NCI-H1105 treated with DMSO at 0.1 percent for 48 hours (cell line): Measurements from ENCODE around the gene TGFB1I1.
"Not testable (repeated sequence)": the region's sequence is repeated elsewhere in the genome, so short reads cannot be mapped to it uniquely, and the experiment has no call there.

ENCODE experiments used
- DNase-seq: peaks from one replicate; lab custom pipeline; 2025; lab: John Stamatoyannopoulos, UW

Gene TGFB1I1

GRCh38 chr16:31471241-31471874, 594 bp upstream of the TGFB1I1 start:
- DNase-seq: no peak

DNA sequence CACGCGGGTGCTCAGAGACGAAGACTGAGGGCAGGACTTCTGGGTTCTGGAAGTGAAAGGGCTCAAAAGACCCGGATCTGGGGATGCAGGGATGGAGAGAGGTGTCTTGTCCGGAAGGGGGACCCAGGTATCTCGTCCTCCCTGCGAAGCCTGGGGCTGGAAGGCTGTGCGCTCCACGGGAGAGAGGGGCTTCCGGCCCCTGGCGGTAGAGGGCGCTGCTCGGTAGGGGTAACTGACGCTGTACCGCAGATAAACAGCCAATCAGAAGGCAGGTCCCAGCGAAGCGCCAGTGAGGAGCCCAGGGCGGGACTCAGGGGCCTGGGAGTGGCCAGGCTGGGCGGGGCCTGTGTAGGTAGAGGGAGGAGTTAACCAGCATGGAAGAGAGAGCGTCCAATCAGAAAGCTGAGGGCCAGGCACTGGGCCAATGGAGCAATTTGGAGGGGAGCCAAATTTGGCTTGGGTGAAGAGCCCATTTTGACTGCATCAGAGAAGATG, 804 bp downstream of the TGFB1I1 start:
- DNase-seq: peak; percentile 49

- DNase-seq: no peak
Measured at GRCh38 chr16:31473264-31473984, 1.5 kb downstream of the TGFB1I1 start.

GRCh38 chr16:31474173-31474714, 2.3 kb downstream of the TGFB1I1 start:
- no peak for DNase-seq

DNA sequence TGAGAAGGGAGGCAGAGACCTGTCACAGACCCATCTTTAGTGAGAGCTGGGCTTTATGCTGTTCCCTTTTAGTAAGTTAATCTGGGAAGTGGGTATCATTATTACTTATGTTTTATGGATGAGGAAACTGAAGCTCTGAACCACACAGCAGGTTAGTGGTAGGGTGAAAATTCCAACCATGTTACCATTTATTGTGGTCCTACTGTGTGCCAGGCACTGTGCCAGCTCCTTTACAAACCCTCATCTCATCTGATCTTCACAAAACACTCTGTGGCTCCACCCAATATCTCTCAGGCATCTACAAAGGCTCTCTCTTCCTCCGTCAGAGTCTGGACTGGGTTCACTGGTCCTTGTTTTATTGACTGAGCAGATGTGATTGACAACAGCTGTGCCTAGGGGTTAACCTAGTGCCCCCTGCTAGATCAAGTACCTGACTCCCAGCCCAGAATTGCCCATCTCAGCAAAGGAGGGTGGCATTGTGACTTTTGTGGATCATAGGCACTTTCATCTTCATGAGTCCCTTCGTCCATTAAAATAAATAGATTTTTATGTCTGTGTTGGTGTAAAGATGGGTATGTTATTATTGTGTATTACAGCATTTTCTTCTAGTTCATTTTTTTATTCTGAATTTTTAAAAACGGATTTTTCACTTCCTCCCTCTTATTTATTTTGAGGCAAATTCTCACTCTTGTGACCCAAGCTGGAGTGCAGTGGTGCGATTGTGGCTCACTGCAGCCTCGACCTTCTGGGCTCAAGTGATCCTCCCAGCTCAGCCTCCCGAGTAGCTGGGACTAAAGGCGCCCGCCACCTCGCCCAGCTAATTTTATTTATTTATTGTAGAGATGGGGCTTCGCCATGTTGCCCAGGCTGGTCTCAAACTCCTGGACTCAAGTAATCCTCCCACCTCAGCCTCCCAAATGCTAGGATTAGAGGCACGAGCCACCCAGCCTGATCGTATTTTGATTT, 3.1 kb downstream of the TGFB1I1 start:
- DNase-seq: no peak

GRCh38 chr16:31475946-31476302, 4.0 kb downstream of the TGFB1I1 start:
- no peak for DNase-seq

- DNase-seq: no peak
Measured at GRCh38 chr16:31476303-31477219, 4.6 kb downstream of the TGFB1I1 start.

- DNase-seq: no peak
Measured at GRCh38 chr16:31477220-31478216, 5.6 kb downstream of the TGFB1I1 start.

GRCh38 chr16:31478956-31479355, 7.0 kb downstream of the TGFB1I1 start:
- DNase-seq: no peak

- no peak for DNase-seq
Measured at GRCh38 chr16:31479751-31480150, 7.8 kb downstream of the TGFB1I1 start.

- no peak for DNase-seq
Measured at GRCh38 chr16:31480851-31481536, 9.0 kb downstream of the TGFB1I1 start.

DNA sequence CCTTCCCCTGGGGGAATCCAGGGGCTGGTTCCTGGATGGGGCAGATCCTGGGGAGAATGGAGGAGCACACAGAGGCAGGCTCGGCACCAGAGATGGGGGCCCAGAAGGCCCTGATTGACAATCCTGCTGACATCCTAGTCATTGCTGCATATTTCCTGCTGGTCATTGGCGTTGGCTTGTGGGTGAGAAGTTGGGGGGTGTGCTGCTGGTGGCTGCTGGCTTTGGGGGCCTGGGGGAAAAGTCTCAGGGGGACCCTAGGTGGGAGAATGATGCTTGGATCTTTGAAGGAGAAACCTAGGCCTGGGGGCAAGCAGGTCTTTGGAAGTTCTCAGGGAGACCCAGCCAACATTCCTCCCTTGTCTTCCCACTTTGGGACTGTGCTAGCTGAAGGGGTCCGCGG, 11.1 kb downstream of the TGFB1I1 start, which contains the start of gene SLC5A2:
SLC5A2 (plus strand) TSS at position 43 of the 400 bp plus-strand sequence; CDS start at position 57, 14 bp downstream.
- DNase-seq: no peak

GRCh38 chr16:31484048-31484447, 12.1 kb downstream of the TGFB1I1 start:
- not testable (repeated sequence) for DNase-seq

DNA sequence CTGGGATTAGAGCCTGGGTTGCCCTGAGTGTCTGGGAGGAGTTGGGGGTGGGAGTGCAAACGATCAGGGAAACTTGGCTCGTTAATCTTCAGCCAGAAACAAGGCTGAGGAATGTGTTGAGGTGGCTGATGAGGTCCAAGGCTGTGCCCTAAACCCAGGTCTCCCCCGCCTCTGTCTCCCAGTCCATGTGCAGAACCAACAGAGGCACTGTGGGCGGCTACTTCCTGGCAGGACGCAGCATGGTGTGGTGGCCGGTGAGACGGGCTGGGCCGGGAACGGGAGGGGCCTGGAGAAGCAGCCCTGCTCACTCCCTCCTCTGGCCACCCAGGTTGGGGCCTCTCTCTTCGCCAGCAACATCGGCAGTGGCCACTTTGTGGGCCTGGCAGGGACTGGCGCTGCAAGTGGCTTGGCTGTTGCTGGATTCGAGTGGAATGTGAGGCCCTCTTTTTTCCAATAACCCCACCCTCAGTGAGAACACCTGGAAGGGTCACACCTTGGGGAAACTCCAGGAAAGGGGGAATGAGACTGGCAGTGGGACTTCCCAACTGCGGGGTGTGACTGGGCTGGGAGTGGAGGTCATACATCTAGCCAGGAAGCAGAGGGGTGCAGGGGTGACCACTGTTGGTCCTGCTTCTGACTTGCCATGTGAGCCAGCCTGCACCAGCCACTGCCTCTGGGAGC, 12.7 kb downstream of the TGFB1I1 start:
- DNase-seq: no peak

GRCh38 chr16:31485571-31485970, 13.6 kb downstream of the TGFB1I1 start:
- no peak for DNase-seq

GRCh38 chr16:31486045-31486444, 14.1 kb downstream of the TGFB1I1 start:
- DNase-seq: no peak

DNA sequence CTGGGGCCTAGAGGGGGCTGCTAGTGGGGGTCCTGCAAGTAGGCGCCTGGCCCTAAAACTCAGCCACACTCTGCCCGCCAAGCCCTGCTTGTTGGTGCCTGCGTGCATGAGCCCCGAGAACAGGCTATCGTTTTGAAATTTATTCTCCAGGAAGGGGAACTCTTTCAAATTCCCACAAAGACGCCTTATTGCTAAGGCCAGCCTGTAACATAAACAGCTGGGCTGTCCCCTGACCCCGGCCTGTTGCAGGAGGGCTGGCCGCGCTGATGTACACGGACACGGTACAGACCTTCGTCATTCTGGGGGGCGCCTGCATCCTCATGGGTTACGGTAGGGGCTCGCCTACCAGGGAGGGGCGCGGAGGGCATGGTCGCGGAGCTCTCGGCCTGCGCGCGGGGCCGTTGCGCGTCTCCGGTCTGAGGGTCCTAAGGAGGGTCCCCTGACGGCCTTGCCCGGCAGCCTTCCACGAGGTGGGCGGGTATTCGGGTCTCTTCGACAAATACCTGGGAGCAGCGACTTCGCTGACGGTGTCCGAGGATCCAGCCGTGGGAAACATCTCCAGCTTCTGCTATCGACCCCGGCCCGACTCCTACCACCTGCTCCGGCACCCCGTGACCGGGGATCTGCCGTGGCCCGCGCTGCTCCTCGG, 15.2 kb downstream of the TGFB1I1 start:
- no peak for DNase-seq
